ENCODE measurements around the gene SMIM35.

The SMIM35 gene

GRCh38 chr11:118045191-118045590 lies 41.6 kb downstream of the SMIM35 start:
- no peak overlapping the region for H2AK5ac ChIP-seq (ENCODE audit: low read length)
- H3K79me1 ChIP-seq (ENCODE audit: low read length): no peaks in the 10 kb centered on the region
- H2BK15ac ChIP-seq (replicated peaks; ENCODE audit: low read depth): no peak overlapping the region
- H3K4me2 ChIP-seq (ENCODE audit: low read length): no peak overlapping the region
- H3K56ac ChIP-seq (ENCODE audit: low read length): no peak overlapping the region
- H2BK5ac ChIP-seq (ENCODE audit: low read length): no peak overlapping the region
- H3K36me3 ChIP-seq (ENCODE audit: control insufficient read depth, insufficient read depth, low read length): no peaks in the 10 kb centered on the region
- no peak overlapping the region for H3K18ac ChIP-seq (ENCODE audit: low read length)
- H3K4me3 ChIP-seq (ENCODE audit: low read length): no peak overlapping the region
- no peak overlapping the region for H4K5ac ChIP-seq (ENCODE audit: low read length)
- H3K9ac ChIP-seq (ENCODE audit: low read length): no peak overlapping the region
- H4K8ac ChIP-seq (ENCODE audit: low read depth, low read length): no peak overlapping the region
- H3K23ac ChIP-seq (ENCODE audit: low read length): no peak overlapping the region
- no peaks in the 10 kb centered on the region for H3K27me3 ChIP-seq (ENCODE audit: insufficient read depth, low read length, poor library complexity)
- DNase-seq: no peak
- no peaks in the 10 kb centered on the region for H3K79me2 ChIP-seq (ENCODE audit: control insufficient read depth, insufficient read depth, low read length)
- H3K4me1 ChIP-seq (ENCODE audit: control insufficient read depth, low read depth, low read length): no peaks in the 10 kb centered on the region
- H3K4ac ChIP-seq (ENCODE audit: low read depth, low read length): no peak overlapping the region
- WGBS (ENCODE audit: extremely low coverage, insufficient coverage, low lambda C conversion rate): no CpG with 5 or more reads among the region's 2 CpGs
- no peak overlapping the region for H3K27ac ChIP-seq (ENCODE audit: low read depth, low read length)
- H2BK120ac ChIP-seq (ENCODE audit: low read depth, low read length): no peak overlapping the region

GRCh38 chr11:118042796-118043195 lies 44.0 kb downstream of the SMIM35 start:
- H3K79me2 ChIP-seq (ENCODE audit: control insufficient read depth, insufficient read depth, low read length): no peaks in the 10 kb centered on the region
- H4K8ac ChIP-seq (ENCODE audit: low read depth, low read length): no peak overlapping the region
- no peak overlapping the region for H3K4ac ChIP-seq (ENCODE audit: low read depth, low read length)
- H3K56ac ChIP-seq (ENCODE audit: low read length): no peak overlapping the region
- no peak overlapping the region for H3K18ac ChIP-seq (ENCODE audit: low read length)
- H3K23ac ChIP-seq (ENCODE audit: low read length): no peak overlapping the region
- H3K9ac ChIP-seq (ENCODE audit: low read length): no peak overlapping the region
- H3K79me1 ChIP-seq (ENCODE audit: low read length): no peaks in the 10 kb centered on the region
- H3K4me3 ChIP-seq (ENCODE audit: low read length): no peak overlapping the region
- no peaks in the 10 kb centered on the region for H3K27me3 ChIP-seq (ENCODE audit: insufficient read depth, low read length, poor library complexity)
- no peak overlapping the region for H4K5ac ChIP-seq (ENCODE audit: low read length)
- H3K36me3 ChIP-seq (ENCODE audit: control insufficient read depth, insufficient read depth, low read length): no peaks in the 10 kb centered on the region
- no peak overlapping the region for H3K4me2 ChIP-seq (ENCODE audit: low read length)
- WGBS (ENCODE audit: extremely low coverage, insufficient coverage, low lambda C conversion rate): no CpG with 5 or more reads among the region's 4 CpGs
- H2BK5ac ChIP-seq (ENCODE audit: low read length): no peak overlapping the region
- H3K27ac ChIP-seq (ENCODE audit: low read depth, low read length): no peak overlapping the region
- no peak for DNase-seq
- no peak overlapping the region for H2AK5ac ChIP-seq (ENCODE audit: low read length)
- H2BK120ac ChIP-seq (ENCODE audit: low read depth, low read length): no peak overlapping the region
- no peak overlapping the region for H2BK15ac ChIP-seq (replicated peaks; ENCODE audit: low read depth)
- H3K4me1 ChIP-seq (ENCODE audit: control insufficient read depth, low read depth, low read length): no peaks in the 10 kb centered on the region

GRCh38 chr11:118042141-118042540 lies 44.6 kb downstream of the SMIM35 start:
- H3K4ac ChIP-seq (ENCODE audit: low read depth, low read length): no peak overlapping the region
- no peaks in the 10 kb centered on the region for H3K27me3 ChIP-seq (ENCODE audit: insufficient read depth, low read length, poor library complexity)
- H3K36me3 ChIP-seq (ENCODE audit: control insufficient read depth, insufficient read depth, low read length): no peaks in the 10 kb centered on the region
- no peak overlapping the region for H2AK5ac ChIP-seq (ENCODE audit: low read length)
- no peak overlapping the region for H3K4me2 ChIP-seq (ENCODE audit: low read length)
- no CpG with 5 or more reads among the region's 1 CpG for WGBS (ENCODE audit: extremely low coverage, insufficient coverage, low lambda C conversion rate)
- H3K79me1 ChIP-seq (ENCODE audit: low read length): no peaks in the 10 kb centered on the region
- no peak for DNase-seq
- H3K18ac ChIP-seq (ENCODE audit: low read length): no peak overlapping the region
- no peak overlapping the region for H3K9ac ChIP-seq (ENCODE audit: low read length)
- H3K4me1 ChIP-seq (ENCODE audit: control insufficient read depth, low read depth, low read length): no peaks in the 10 kb centered on the region
- no peak overlapping the region for H3K23ac ChIP-seq (ENCODE audit: low read length)
- H4K5ac ChIP-seq (ENCODE audit: low read length): no peak overlapping the region
- no peak overlapping the region for H3K4me3 ChIP-seq (ENCODE audit: low read length)
- no peak overlapping the region for H2BK120ac ChIP-seq (ENCODE audit: low read depth, low read length)
- H3K79me2 ChIP-seq (ENCODE audit: control insufficient read depth, insufficient read depth, low read length): no peaks in the 10 kb centered on the region
- H3K56ac ChIP-seq (ENCODE audit: low read length): no peak overlapping the region
- no peak overlapping the region for H3K27ac ChIP-seq (ENCODE audit: low read depth, low read length)
- no peak overlapping the region for H2BK5ac ChIP-seq (ENCODE audit: low read length)
- H2BK15ac ChIP-seq (replicated peaks; ENCODE audit: low read depth): no peak overlapping the region
- H4K8ac ChIP-seq (ENCODE audit: low read depth, low read length): no peak overlapping the region

GRCh38 chr11:118033443-118033842 lies 53.3 kb downstream of the SMIM35 start:
- Histone ChIP-seq H3K4me1 (ENCODE audit: control insufficient read depth, low read depth, low read length) (no peaks in the 10 kb centered on the region), H3K27ac (ENCODE audit: low read depth, low read length) (no peak overlapping the region), H4K8ac (ENCODE audit: low read depth, low read length) (no peak overlapping the region), H3K9ac (ENCODE audit: low read length) (no peak overlapping the region), H3K4ac (ENCODE audit: low read depth, low read length) (no peak overlapping the region), H3K23ac (ENCODE audit: low read length) (no peak overlapping the region), H3K18ac (ENCODE audit: low read length) (no peak overlapping the region), H4K5ac (ENCODE audit: low read length) (no peak overlapping the region), H3K4me2 (ENCODE audit: low read length) (no peak overlapping the region), H2BK5ac (ENCODE audit: low read length) (no peak overlapping the region), H3K4me3 (ENCODE audit: low read length) (no peak overlapping the region), H2BK120ac (ENCODE audit: low read depth, low read length) (no peak overlapping the region), H2AK5ac (ENCODE audit: low read length) (no peak overlapping the region), H3K36me3 (ENCODE audit: control insufficient read depth, insufficient read depth, low read length) (no peaks in the 10 kb centered on the region), H2BK15ac (replicated peaks; ENCODE audit: low read depth) (no peak overlapping the region), H3K79me2 (ENCODE audit: control insufficient read depth, insufficient read depth, low read length) (no peaks in the 10 kb centered on the region), H3K56ac (ENCODE audit: low read length) (no peak overlapping the region), H3K79me1 (ENCODE audit: low read length) (no peaks in the 10 kb centered on the region), H3K27me3 (ENCODE audit: insufficient read depth, low read length, poor library complexity) (no peaks in the 10 kb centered on the region)
- DNase-seq: no peak
- WGBS (ENCODE audit: extremely low coverage, insufficient coverage, low lambda C conversion rate): no CpG with 5 or more reads among the region's 4 CpGs

- Histone ChIP-seq H3K23ac (ENCODE audit: low read length) (no peak overlapping the region), H3K56ac (ENCODE audit: low read length) (no peak overlapping the region), H3K4me2 (ENCODE audit: low read length) (no peak overlapping the region), H4K5ac (ENCODE audit: low read length) (no peak overlapping the region), H3K79me1 (ENCODE audit: low read length) (no peaks in the 10 kb centered on the region), H3K79me2 (ENCODE audit: control insufficient read depth, insufficient read depth, low read length) (no peaks in the 10 kb centered on the region), H3K4ac (ENCODE audit: low read depth, low read length) (no peak overlapping the region), H3K27ac (ENCODE audit: low read depth, low read length) (no peak overlapping the region), H3K27me3 (ENCODE audit: insufficient read depth, low read length, poor library complexity) (no peaks in the 10 kb centered on the region), H3K9ac (ENCODE audit: low read length) (no peak overlapping the region), H2BK120ac (ENCODE audit: low read depth, low read length) (no peak overlapping the region), H3K36me3 (ENCODE audit: control insufficient read depth, insufficient read depth, low read length) (no peaks in the 10 kb centered on the region), H2AK5ac (ENCODE audit: low read length) (no peak overlapping the region), H2BK15ac (replicated peaks; ENCODE audit: low read depth) (no peak overlapping the region), H3K18ac (ENCODE audit: low read length) (no peak overlapping the region), H3K4me1 (ENCODE audit: control insufficient read depth, low read depth, low read length) (no peaks in the 10 kb centered on the region), H3K4me3 (ENCODE audit: low read length) (no peak overlapping the region), H2BK5ac (ENCODE audit: low read length) (no peak overlapping the region), H4K8ac (ENCODE audit: low read depth, low read length) (no peak overlapping the region)
- 100% methylated on average over 1 of the region's 3 CpGs for WGBS (ENCODE audit: extremely low coverage, insufficient coverage, low lambda C conversion rate)
- no peak for DNase-seq
Measured at GRCh38 chr11:118028626-118029025, 58.1 kb downstream of the SMIM35 start.

- no peaks in the 10 kb centered on the region for H3K36me3 ChIP-seq (ENCODE audit: control insufficient read depth, insufficient read depth, low read length)
- no peak overlapping the region for H2BK15ac ChIP-seq (replicated peaks; ENCODE audit: low read depth)
- H3K27me3 ChIP-seq (ENCODE audit: insufficient read depth, low read length, poor library complexity): no peaks in the 10 kb centered on the region
- H3K4me1 ChIP-seq (ENCODE audit: control insufficient read depth, low read depth, low read length): no peaks in the 10 kb centered on the region
- no peak overlapping the region for H3K56ac ChIP-seq (ENCODE audit: low read length)
- H3K4me3 ChIP-seq (ENCODE audit: low read length): no peak overlapping the region
- H3K79me1 ChIP-seq (ENCODE audit: low read length): no peaks in the 10 kb centered on the region
- H2BK5ac ChIP-seq (ENCODE audit: low read length): no peak overlapping the region
- no peaks in the 10 kb centered on the region for H3K79me2 ChIP-seq (ENCODE audit: control insufficient read depth, insufficient read depth, low read length)
- no CpG with 5 or more reads among the region's 4 CpGs for WGBS (ENCODE audit: extremely low coverage, insufficient coverage, low lambda C conversion rate)
- H3K9ac ChIP-seq (ENCODE audit: low read length): no peak overlapping the region
- no peak for DNase-seq
- no peak overlapping the region for H2AK5ac ChIP-seq (ENCODE audit: low read length)
- no peak overlapping the region for H2BK120ac ChIP-seq (ENCODE audit: low read depth, low read length)
- H4K8ac ChIP-seq (ENCODE audit: low read depth, low read length): no peak overlapping the region
- no peak overlapping the region for H3K4me2 ChIP-seq (ENCODE audit: low read length)
- no peak overlapping the region for H3K27ac ChIP-seq (ENCODE audit: low read depth, low read length)
- no peak overlapping the region for H4K5ac ChIP-seq (ENCODE audit: low read length)
- no peak overlapping the region for H3K4ac ChIP-seq (ENCODE audit: low read depth, low read length)
- H3K18ac ChIP-seq (ENCODE audit: low read length): no peak overlapping the region
- H3K23ac ChIP-seq (ENCODE audit: low read length): no peak overlapping the region
Measured at GRCh38 chr11:118027694-118028093, 59.1 kb downstream of the SMIM35 start.

Data from mesendoderm (in vitro differentiated cells).